Activated B cell treated with CpG ODN at 0.5 μM for 24 hours (primary cell): Measurements from ENCODE around the gene TNFSF11. TPM values are rescaled to one million over a fixed set of nuclear protein-coding genes. Genes with fewer than 3 reads are reported as not detected.

ENCODE experiments used
- ATAC-seq: fragments of 200-7000 bp; cut with Tn5 transposase; one replicate; pipeline ENCODE4 v1.10.0; 2021; ENCODE audit warnings: low read depth, mild to moderate bottlenecking, moderate library complexity
- CTCF ChIA-PET: fragments of 350-600 bp; sonication (Branson Sonifier 250); formaldehyde crosslinking; loops from one replicate; lab custom pipeline; 2021; ENCODE audit warnings: antibody characterized with exemption; lab: Charles Lee
- POLR2A ChIA-PET: fragments of 350-600 bp; sonication (Branson Sonifier 250); formaldehyde crosslinking; loops from one replicate; lab custom pipeline; 2021; ENCODE audit warnings: antibody characterized with exemption; lab: Charles Lee
- DNase-seq: peaks from one replicate; pipeline ENCODE4 v3.0.0; 2022
- H3K27ac Mint-ChIP-seq: one replicate; pipeline ENCODE4 v1.8.0; 2020; ENCODE audit warnings: mixed read lengths
- H3K27me3 Mint-ChIP-seq: one replicate; pipeline ENCODE4 v1.8.0; 2021; ENCODE audit warnings: mixed read lengths
- H3K36me3 Mint-ChIP-seq: one replicate; pipeline ENCODE4 v1.8.0; 2021; ENCODE audit warnings: low read depth, mixed read lengths
- H3K4me1 Mint-ChIP-seq: one replicate; pipeline ENCODE4 v1.8.0; 2021; ENCODE audit warnings: mixed read lengths
- H3K4me3 Mint-ChIP-seq: one replicate; pipeline ENCODE4 v1.8.0; 2020; ENCODE audit warnings: mild to moderate bottlenecking, mixed read lengths
- H3K9me3 Mint-ChIP-seq: one replicate; pipeline ENCODE4 v1.8.0; 2020; ENCODE audit warnings: mixed read lengths
- intact Hi-C: fragments of 100-400 bp; cut with micrococcal nuclease; formaldehyde crosslinking; loops from one replicate; pipeline ENCODE4 v1.15.1; 2024
- total RNA-seq: library from RNA; stranded (reverse); gene quantifications from 2 replicates; pipeline ENCODE4 v1.2.3, GENCODE V29; 2022
- TF ChIP-seq, protein P1 (sequence below): fragments of 200-600 bp; IDR thresholded peaks from one replicate; pipeline ENCODE4 v1.8.0; 2022; ENCODE audit warnings: antibody characterized with exemption, mild to moderate bottlenecking

TNFSF11 gene
- total RNA-seq, 1 donor from 2014 or later = 0.60 TPM

DNA sequence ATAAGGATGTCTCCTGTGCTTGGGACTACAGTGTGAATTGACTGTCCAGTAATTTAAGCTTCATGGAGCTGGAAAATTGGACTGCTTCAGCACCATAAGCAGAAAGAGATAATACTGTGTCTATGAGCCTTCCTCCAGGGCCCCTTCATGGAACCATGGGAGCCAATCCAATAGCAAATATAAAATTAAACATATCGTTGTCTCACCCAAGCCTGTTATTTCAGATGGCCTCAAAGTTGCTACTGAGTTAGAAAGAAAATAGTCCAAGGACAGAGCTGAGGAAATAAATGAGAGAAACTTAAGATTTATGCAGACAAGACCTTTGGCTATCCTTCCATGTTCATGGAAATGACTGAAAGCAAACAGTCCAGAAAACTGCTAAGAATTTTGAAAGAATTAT lies 57.2 kb downstream of the TNFSF11 start:
- H3K36me3 Mint-ChIP-seq = no peaks in the 10 kb centered on the region
- peaks cover 3% of the 10 kb centered on the region for H3K27me3 Mint-ChIP-seq
- DNase-seq = no peak
- POLR2A ChIA-PET = no interaction called here
- H3K27ac Mint-ChIP-seq = no peak overlapping the region
- no peaks in the 10 kb centered on the region for H3K4me1 Mint-ChIP-seq
- H3K9me3 Mint-ChIP-seq = no peaks in the 10 kb centered on the region
- no peak overlapping the region for H3K4me3 Mint-ChIP-seq
- CTCF ChIA-PET = no interaction called here
- TF ChIP-seq, protein P1, sequence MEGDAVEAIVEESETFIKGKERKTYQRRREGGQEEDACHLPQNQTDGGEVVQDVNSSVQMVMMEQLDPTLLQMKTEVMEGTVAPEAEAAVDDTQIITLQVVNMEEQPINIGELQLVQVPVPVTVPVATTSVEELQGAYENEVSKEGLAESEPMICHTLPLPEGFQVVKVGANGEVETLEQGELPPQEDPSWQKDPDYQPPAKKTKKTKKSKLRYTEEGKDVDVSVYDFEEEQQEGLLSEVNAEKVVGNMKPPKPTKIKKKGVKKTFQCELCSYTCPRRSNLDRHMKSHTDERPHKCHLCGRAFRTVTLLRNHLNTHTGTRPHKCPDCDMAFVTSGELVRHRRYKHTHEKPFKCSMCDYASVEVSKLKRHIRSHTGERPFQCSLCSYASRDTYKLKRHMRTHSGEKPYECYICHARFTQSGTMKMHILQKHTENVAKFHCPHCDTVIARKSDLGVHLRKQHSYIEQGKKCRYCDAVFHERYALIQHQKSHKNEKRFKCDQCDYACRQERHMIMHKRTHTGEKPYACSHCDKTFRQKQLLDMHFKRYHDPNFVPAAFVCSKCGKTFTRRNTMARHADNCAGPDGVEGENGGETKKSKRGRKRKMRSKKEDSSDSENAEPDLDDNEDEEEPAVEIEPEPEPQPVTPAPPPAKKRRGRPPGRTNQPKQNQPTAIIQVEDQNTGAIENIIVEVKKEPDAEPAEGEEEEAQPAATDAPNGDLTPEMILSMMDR = no peak
- ATAC-seq = no peak
- intact Hi-C loops = no loop called here

DNA sequence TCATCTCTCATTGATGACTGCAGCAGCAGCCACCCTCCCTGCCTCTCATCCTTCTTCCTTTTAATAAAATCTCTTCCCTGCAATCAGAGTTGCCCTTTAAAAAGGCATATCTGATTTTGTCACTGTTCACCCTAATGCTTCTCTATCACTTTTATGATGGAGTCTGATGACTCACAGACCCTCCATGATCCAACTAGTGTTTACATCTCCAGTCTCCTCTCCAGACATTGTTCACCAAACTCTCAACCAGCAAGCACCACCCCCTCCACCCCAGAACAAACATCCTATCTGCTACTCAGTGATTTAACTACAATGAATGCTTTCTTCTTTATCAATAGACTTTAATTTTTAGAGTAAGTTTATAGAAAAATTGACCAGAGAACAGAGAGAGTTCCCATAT lies 59.5 kb downstream of the TNFSF11 start:
- TF ChIP-seq, protein P1 = no peak
- ATAC-seq (no peak), DNase-seq (no peak)
- Mint-ChIP-seq H3K4me3 (no peak overlapping the region), H3K27me3 (peaks cover 3% of the 10 kb centered on the region), H3K9me3 (no peaks in the 10 kb centered on the region), H3K36me3 (no peaks in the 10 kb centered on the region), H3K4me1 (no peaks in the 10 kb centered on the region), H3K27ac (no peak overlapping the region)
- CTCF ChIA-PET = no interaction called here
- intact Hi-C loops = no loop called here
- POLR2A ChIA-PET = no interaction called here

DNA sequence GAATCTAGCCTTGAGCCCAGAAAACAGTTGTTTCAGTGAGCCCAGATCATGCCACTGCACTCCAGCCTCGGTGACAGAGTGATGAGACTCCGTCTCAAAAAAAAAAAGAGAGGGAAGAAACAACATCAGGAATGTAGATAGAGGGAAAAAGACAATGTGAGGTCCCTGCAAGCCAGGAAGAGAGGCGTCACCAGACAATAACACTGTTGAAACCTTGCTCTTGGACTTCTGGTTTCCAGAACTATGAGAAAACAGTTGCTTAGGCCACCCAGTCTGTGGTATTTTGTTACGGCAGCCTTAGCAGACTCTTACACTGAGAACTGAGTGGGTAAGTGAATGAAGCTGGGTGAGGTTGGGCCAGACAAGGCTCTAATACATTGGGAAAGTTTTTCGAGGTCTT lies 64.1 kb downstream of the TNFSF11 start:
- intact Hi-C loops = no loop called here
- ChIA-PET POLR2A (no interaction called here), CTCF (no interaction called here)
- DNase-seq (no peak), ATAC-seq (no peak)
- H3K27ac Mint-ChIP-seq = no peak overlapping the region
- peaks cover 2% of the 10 kb centered on the region for H3K9me3 Mint-ChIP-seq
- no peaks in the 10 kb centered on the region for H3K4me1 Mint-ChIP-seq
- no peak overlapping the region for H3K4me3 Mint-ChIP-seq
- no peaks in the 10 kb centered on the region for H3K36me3 Mint-ChIP-seq
- H3K27me3 Mint-ChIP-seq = peaks cover 7% of the 10 kb centered on the region
- TF ChIP-seq, protein P1 = no peak

DNA sequence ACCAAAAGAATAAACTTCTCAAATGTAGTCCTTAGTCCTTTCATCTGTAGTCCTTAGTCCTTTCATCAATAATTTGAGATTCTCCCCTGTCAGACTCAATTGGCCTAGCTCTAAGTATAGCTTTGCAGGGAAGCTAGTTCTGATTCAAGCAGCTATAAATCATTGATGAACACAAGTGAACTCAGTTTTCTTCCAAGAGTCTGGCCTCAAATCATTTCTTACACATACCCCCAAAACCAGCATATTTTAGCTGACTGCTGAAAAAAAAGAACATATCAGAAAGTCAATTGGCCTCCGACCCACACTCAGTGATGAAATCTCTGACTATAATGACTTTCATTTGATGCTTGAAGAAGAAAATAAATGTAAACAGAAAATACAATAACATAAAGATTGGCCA lies 64.9 kb downstream of the TNFSF11 start:
- intact Hi-C loops = no loop called here
- ATAC-seq = no peak
- no peak for DNase-seq
- H3K27ac Mint-ChIP-seq = no peak overlapping the region
- H3K4me1 Mint-ChIP-seq = no peaks in the 10 kb centered on the region
- no peak overlapping the region for H3K4me3 Mint-ChIP-seq
- H3K36me3 Mint-ChIP-seq = no peaks in the 10 kb centered on the region
- peaks cover 2% of the 10 kb centered on the region for H3K9me3 Mint-ChIP-seq
- TF ChIP-seq, protein P1 = no peak
- peaks cover 7% of the 10 kb centered on the region for H3K27me3 Mint-ChIP-seq
- ChIA-PET POLR2A (no interaction called here), CTCF (no interaction called here)

DNA sequence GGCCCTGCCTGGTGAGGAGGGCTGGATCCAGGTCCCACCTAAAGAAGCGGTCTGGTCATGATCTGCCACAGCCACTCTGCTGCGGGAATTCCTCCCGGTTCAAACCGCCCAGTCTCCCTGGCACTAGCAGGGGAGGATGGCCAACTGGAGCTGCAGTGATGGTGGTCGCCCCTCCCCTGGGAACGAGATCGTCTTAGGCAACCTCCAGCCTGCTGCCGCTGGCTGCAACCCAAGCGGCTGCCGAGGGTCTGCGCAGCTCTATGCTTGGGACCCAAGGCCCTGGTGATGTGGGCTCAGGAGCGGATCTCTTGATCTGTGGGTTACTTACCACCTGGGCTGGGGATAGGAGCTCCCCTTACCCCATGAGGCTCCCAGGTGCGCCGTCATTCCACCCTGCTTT lies 69.1 kb downstream of the TNFSF11 start:
- ChIA-PET POLR2A (no interaction called here), CTCF (no interaction called here)
- peaks cover 4% of the 10 kb centered on the region for H3K27me3 Mint-ChIP-seq
- no peak overlapping the region for H3K27ac Mint-ChIP-seq
- H3K36me3 Mint-ChIP-seq = no peaks in the 10 kb centered on the region
- intact Hi-C loops = no loop called here
- DNase-seq = no peak
- H3K9me3 Mint-ChIP-seq = peaks cover 2% of the 10 kb centered on the region
- TF ChIP-seq, protein P1 = no peak
- H3K4me3 Mint-ChIP-seq = no peak overlapping the region
- no peak for ATAC-seq
- H3K4me1 Mint-ChIP-seq = no peaks in the 10 kb centered on the region
